ENCODE data around the gene NMUR1. TPM values are rescaled to one million over a fixed set of nuclear protein-coding genes. Genes with fewer than 3 reads are reported as not detected.

NMUR1 gene
- total RNA-seq, 4 donors from 2014 or later, result 0.41 to 0.67 TPM; not detected in 2

- H3K4me1 ChIP-seq, result no peaks in the 10 kb centered on the region
- no peak for DNase-seq
- no peak overlapping the region for H3K4me3 ChIP-seq
- H3K9me3 ChIP-seq, result no peaks in the 10 kb centered on the region
- no peaks in the 10 kb centered on the region for H3K27me3 ChIP-seq
- H3K36me3 ChIP-seq, result no peaks in the 10 kb centered on the region
- intact Hi-C loops (cut with DNase I; ENCODE audit: low total_unique reads), result no loop called here
- TF ChIP-seq CTCF (IDR thresholded peaks at IDR 0.05) (no peak), POLR2A (IDR thresholded peaks at IDR 0.05) (no peak)
- H3K27ac ChIP-seq, result no peak overlapping the region
These were observed 50.8 kb downstream of the NMUR1 start for GRCh38 chr2:231479455-231479854.

GRCh38 chr2:231476920-231477319 lies 53.3 kb downstream of the NMUR1 start:
- TF ChIP-seq POLR2A (IDR thresholded peaks at IDR 0.05), result no peak
- TF ChIP-seq CTCF (IDR thresholded peaks at IDR 0.05), result no peak
- intact Hi-C loops (cut with DNase I; ENCODE audit: low total_unique reads), result no loop called here

GRCh38 chr2:231475965-231476364 lies 54.3 kb downstream of the NMUR1 start:
- no peaks in the 10 kb centered on the region for H3K4me1 ChIP-seq
- no peak overlapping the region for H3K27ac ChIP-seq
- no peaks in the 10 kb centered on the region for H3K9me3 ChIP-seq
- no peak overlapping the region for H3K4me3 ChIP-seq
- H3K36me3 ChIP-seq, result no peaks in the 10 kb centered on the region
- no peaks in the 10 kb centered on the region for H3K27me3 ChIP-seq
- no peak for DNase-seq
- intact Hi-C loops (cut with DNase I; ENCODE audit: low total_unique reads), result no loop called here
- TF ChIP-seq CTCF (IDR thresholded peaks at IDR 0.05) (no peak), POLR2A (IDR thresholded peaks at IDR 0.05) (no peak)

More at GRCh38 chr2:231476920-231477319, 53.3 kb downstream of the NMUR1 start:
- Histone ChIP-seq H3K27ac (no peak overlapping the region), H3K4me3 (no peak overlapping the region), H3K9me3 (no peaks in the 10 kb centered on the region), H3K27me3 (no peaks in the 10 kb centered on the region), H3K36me3 (no peaks in the 10 kb centered on the region), H3K4me1 (no peaks in the 10 kb centered on the region)
- no peak for DNase-seq

Small RNA genes within 50 kb of the gene (small RNA-seq; reads per million reads assigned to genes)
- not detected for gene RNU2-22P

Other genes starting within 250 kb of the NMUR1 start
- gene B3GNT7, start 134.7 kb downstream of the NMUR1 start, total RNA-seq, result 1 to 10 TPM; 1.7 to 8.1 (median 3.1) TPM
- 100 to 1,000 TPM in 2 of 4 donors, 10 to 100 TPM in 2; 68.8 to 429 (median 129) TPM for gene NCL, start 66.0 kb downstream of the NMUR1 start, total RNA-seq
- gene TEX44, start 62.4 kb upstream of the NMUR1 start, total RNA-seq, result not detected
- 100 to 1,000 TPM; 693 to 966 (median 818) TPM for gene PTMA, start 178.1 kb upstream of the NMUR1 start, total RNA-seq

Data from uterus (tissue), 4 donors.